ENCODE measurements around the gene JADE2. TPM values are rescaled to one million over a fixed set of nuclear protein-coding genes. Genes with fewer than 3 reads are reported as not detected.

JADE2 gene
- 26.3 TPM for total RNA-seq
- long read RNA-seq, partial matches to known transcripts: 0 of 13 reads
- long read RNA-seq, other reads (novel, unspliced or antisense): 13 of 13 reads

DNA sequence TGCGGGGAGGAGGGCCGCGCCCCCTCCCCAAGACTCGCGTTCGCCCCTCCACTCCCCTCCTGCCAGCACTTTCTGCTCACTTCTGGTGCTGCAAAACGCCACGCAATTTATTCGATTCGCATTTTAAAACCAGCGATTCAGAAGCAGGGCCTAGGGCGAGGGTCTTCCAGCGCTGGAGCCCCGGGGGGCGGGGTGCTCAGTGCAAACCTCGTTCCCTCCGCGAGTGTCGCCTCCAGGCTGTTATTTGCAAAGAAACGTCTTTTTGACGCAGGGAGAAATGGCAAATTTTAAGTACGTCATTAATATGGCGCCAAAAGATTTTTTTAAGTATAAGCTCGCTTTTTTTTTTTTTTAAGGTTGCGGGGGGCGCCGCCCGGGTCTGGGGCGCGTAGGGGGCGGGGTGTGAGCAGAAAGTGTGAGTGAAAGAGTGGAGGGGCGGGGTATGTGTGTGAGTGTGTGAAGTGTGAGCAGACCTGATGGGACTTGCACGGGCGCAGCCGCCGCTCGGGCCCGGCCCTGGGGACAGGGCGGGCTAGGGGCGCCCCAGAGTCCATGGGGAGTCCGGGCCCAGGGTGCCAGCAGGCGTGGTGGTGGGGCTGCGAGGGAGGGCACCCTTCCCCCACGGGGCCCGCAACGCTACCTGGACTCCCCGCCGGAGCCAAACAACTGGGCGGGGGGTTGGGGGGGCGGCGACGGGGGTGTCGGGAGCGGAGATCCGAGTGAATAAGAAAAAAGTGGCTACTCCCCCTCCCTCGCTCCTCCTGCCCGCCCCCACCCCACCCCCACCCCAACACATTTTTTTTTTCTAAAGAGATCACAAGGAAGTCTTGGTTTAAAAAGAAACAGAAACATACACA lies at the start of gene JADE2:
JADE2 (plus strand) TSS at position 845 of the 857 bp plus-strand sequence. CDS start 10,188 bp downstream, outside the sequence.
- peaks cover 62% of the 10 kb centered on the region for H3K4me1 ChIP-seq
- H3K4me3 ChIP-seq: peak within 1 kb of the TSS; percentile 95
- H3K27me3 ChIP-seq (ENCODE audit: low read depth): no peaks in the 10 kb centered on the region
- peak within 1 kb of the TSS; percentile 100 for H3K27ac ChIP-seq (replicated peaks)
- no peaks in the 10 kb centered on the region for H3K36me3 ChIP-seq
- intact Hi-C loops (cut with micrococcal nuclease): no loop called here
- DNase-seq: peak; percentile 73
- TF ChIP-seq, protein P1, sequence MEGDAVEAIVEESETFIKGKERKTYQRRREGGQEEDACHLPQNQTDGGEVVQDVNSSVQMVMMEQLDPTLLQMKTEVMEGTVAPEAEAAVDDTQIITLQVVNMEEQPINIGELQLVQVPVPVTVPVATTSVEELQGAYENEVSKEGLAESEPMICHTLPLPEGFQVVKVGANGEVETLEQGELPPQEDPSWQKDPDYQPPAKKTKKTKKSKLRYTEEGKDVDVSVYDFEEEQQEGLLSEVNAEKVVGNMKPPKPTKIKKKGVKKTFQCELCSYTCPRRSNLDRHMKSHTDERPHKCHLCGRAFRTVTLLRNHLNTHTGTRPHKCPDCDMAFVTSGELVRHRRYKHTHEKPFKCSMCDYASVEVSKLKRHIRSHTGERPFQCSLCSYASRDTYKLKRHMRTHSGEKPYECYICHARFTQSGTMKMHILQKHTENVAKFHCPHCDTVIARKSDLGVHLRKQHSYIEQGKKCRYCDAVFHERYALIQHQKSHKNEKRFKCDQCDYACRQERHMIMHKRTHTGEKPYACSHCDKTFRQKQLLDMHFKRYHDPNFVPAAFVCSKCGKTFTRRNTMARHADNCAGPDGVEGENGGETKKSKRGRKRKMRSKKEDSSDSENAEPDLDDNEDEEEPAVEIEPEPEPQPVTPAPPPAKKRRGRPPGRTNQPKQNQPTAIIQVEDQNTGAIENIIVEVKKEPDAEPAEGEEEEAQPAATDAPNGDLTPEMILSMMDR (IDR thresholded peaks at IDR 0.05; ENCODE audit: borderline replicate concordance): no peak
- H3K9me3 ChIP-seq (replicated peaks): no peaks in the 10 kb centered on the region

- H3K27me3 ChIP-seq (ENCODE audit: low read depth): no peaks in the 10 kb centered on the region
- DNase-seq: no peak
- H3K4me1 ChIP-seq: no peaks in the 10 kb centered on the region
- H3K4me3 ChIP-seq: no peak overlapping the region
- H3K36me3 ChIP-seq: no peaks in the 10 kb centered on the region
- no peaks in the 10 kb centered on the region for H3K9me3 ChIP-seq (replicated peaks)
- TF ChIP-seq, protein P1 (IDR thresholded peaks at IDR 0.05; ENCODE audit: borderline replicate concordance): no peak
- no peak overlapping the region for H3K27ac ChIP-seq (replicated peaks)
- intact Hi-C loops (cut with micrococcal nuclease): no loop called here
Measured at GRCh38 chr5:134477462-134478245, 47.8 kb upstream of the JADE2 start.

GRCh38 chr5:134479839-134480238 lies 45.6 kb upstream of the JADE2 start:
- H3K4me3 ChIP-seq: no peak overlapping the region
- intact Hi-C loops (cut with micrococcal nuclease): no loop called here
- no peak for DNase-seq
- no peak overlapping the region for H3K27ac ChIP-seq (replicated peaks)
- no peaks in the 10 kb centered on the region for H3K9me3 ChIP-seq (replicated peaks)
- TF ChIP-seq, protein P1 (IDR thresholded peaks at IDR 0.05; ENCODE audit: borderline replicate concordance): no peak
- H3K27me3 ChIP-seq (ENCODE audit: low read depth): no peaks in the 10 kb centered on the region
- H3K36me3 ChIP-seq: no peaks in the 10 kb centered on the region
- H3K4me1 ChIP-seq: no peaks in the 10 kb centered on the region

DNA sequence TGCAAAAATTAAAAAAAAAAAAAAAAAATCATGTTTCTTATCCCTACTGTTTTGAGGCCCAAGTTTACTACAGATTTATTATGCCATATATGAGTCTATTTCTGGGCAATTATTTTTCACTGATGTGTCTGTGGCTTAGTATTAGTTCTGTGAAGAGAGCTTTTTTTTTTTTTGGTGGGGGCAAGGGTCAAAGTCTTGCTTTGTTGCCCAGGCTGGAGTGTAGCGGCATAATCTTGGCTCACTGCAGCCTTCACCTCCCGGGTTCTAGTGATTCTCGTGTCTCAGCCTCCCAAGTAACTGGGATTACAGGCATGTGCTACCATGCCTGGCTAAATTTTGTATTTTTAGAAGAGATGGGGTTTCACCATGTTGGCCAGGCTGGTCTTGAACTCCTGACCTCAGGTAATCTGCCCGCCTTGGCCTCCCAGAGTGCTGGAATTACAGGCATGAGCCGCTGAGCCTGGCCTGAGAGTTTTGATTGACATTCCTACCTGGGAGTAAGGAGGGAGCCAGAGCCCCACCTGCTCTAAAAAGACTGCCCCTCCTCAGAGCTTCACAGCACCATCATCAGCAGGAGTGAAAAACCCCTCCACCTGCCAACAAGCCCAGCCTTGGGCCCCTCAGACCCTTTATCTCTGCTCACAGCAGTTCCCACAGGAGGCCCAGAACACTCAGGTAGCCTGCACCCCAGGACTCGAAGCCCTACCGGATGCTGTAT lies 36.1 kb upstream of the JADE2 start:
- no peak overlapping the region for H3K27ac ChIP-seq (replicated peaks)
- peaks cover 11% of the 10 kb centered on the region for H3K9me3 ChIP-seq (replicated peaks)
- intact Hi-C loops (cut with micrococcal nuclease): no loop called here

More for the DNA sequence above, 36.1 kb upstream of the JADE2 start:
- Histone ChIP-seq H3K27me3 (ENCODE audit: low read depth) (no peaks in the 10 kb centered on the region), H3K4me1 (no peaks in the 10 kb centered on the region), H3K4me3 (no peak overlapping the region), H3K36me3 (no peaks in the 10 kb centered on the region)
- no peak for DNase-seq
- TF ChIP-seq, protein P1 (IDR thresholded peaks at IDR 0.05; ENCODE audit: borderline replicate concordance): no peak
